CD4-positive, alpha-beta T cell (primary cell): Measurements from ENCODE around the gene TEKT3. TPM values are rescaled to one million over a fixed set of nuclear protein-coding genes. Genes with fewer than 3 reads are reported as not detected.

Experiments used
- ATAC-seq: fragments of 200-7000 bp; cut with Tn5 transposase; one replicate; pipeline ENCODE4 v1.10.0; 2022; ENCODE audit warnings: mild to moderate bottlenecking; ENCODE audit not compliant: poor library complexity
- CTCF ChIA-PET: fragments of 350-600 bp; sonication (Branson Sonifier 250); formaldehyde crosslinking; loops from one replicate; lab custom pipeline; 2021; ENCODE audit warnings: antibody characterized with exemption, inconsistent platforms; lab: Charles Lee
- POLR2A ChIA-PET: fragments of 350-600 bp; sonication (Branson Sonifier 250); formaldehyde crosslinking; loops from one replicate; lab custom pipeline; 2021; ENCODE audit warnings: antibody characterized with exemption, inconsistent platforms; lab: Charles Lee
- DNase-seq, 14 experiments: peaks; one replicate each; pipeline ENCODE4 v3.0.0-alpha.2; 2013 to 2020; ENCODE audit warnings: mixed read lengths in 2 of 14
- H3K27ac ChIP-seq, 2 donors: one replicate each; pipeline versions ENCODE4 v1.5.1 to v1.7.0; 2013; ENCODE audit warnings: low read length in 2 of 2, low read depth in 1 of 2, mild to moderate bottlenecking in 1 of 2
- H3K27me3 ChIP-seq, 2 experiments: 1 replicate in 1 of 2; 2 replicates in 1 of 2; pipeline versions ENCODE4 v1.6.1 to v1.7.0; 2013; ENCODE audit warnings: low read length in 2 of 2, control low read depth in 1 of 2, mild to moderate bottlenecking in 1 of 2, moderate library complexity in 1 of 2; ENCODE audit not compliant: insufficient read depth in 2 of 2, control insufficient read depth in 1 of 2
- H3K36me3 ChIP-seq: one replicate; pipeline ENCODE4 v1.6.1; 2013; ENCODE audit warnings: low read length, control low read depth; ENCODE audit not compliant: insufficient read depth
- H3K4me1 ChIP-seq: one replicate; pipeline ENCODE4 v1.6.1; 2013; ENCODE audit warnings: low read length, control low read depth; ENCODE audit not compliant: insufficient read depth
- H3K4me3 ChIP-seq: one replicate; pipeline ENCODE4 v1.5.1; 2013; ENCODE audit warnings: mild to moderate bottlenecking, low read length, moderate library complexity
- H3K9me3 ChIP-seq, 2 experiments: 1 replicate in 1 of 2; 2 replicates in 1 of 2; pipeline versions ENCODE4 v1.6.1 to v1.7.0; 2013; ENCODE audit warnings: low read length in 2 of 2, mild to moderate bottlenecking in 2 of 2, control low read depth in 1 of 2, moderate library complexity in 1 of 2; ENCODE audit not compliant: control insufficient read depth in 1 of 2, insufficient read depth in 1 of 2
- H3K27ac Mint-ChIP-seq: one replicate; pipeline ENCODE4 v1.8.0; 2020; ENCODE audit warnings: mixed read lengths
- H3K27me3 Mint-ChIP-seq: one replicate; pipeline ENCODE4 v1.8.0; 2021; ENCODE audit warnings: mixed read lengths
- H3K36me3 Mint-ChIP-seq: one replicate; pipeline ENCODE4 v1.8.0; 2021; ENCODE audit warnings: low read depth, mixed read lengths
- H3K4me1 Mint-ChIP-seq: one replicate; pipeline ENCODE4 v1.8.0; 2021; ENCODE audit warnings: low read depth, mixed read lengths
- H3K4me3 Mint-ChIP-seq: one replicate; pipeline ENCODE4 v1.8.0; 2020; ENCODE audit warnings: mild to moderate bottlenecking, mixed read lengths
- H3K9me3 Mint-ChIP-seq: one replicate; pipeline ENCODE4 v1.8.0; 2020; ENCODE audit warnings: mixed read lengths
- intact Hi-C, 2 experiments: fragments of 100-400 bp; cut with DNase I in 1 of 2; cut with micrococcal nuclease in 1 of 2; formaldehyde crosslinking; loops; one replicate each; pipeline versions ENCODE4 v1.15.1 to v1.9.0; 2023 to 2025; cut with DNase I, micrococcal nuclease
- total RNA-seq, 174 experiments: library from RNA in 2 of 174; stranded (reverse) in 2 of 174; gene quantifications; one replicate each; pipeline ENCODE4 v1.2.3 and lab custom pipeline; 2021 to 2026
- TF ChIP-seq, protein P1 (sequence below): fragments of 200-600 bp; IDR thresholded peaks from one replicate; pipeline ENCODE4 v1.8.0; 2022; ENCODE audit warnings: antibody characterized with exemption, mild to moderate bottlenecking

TEKT3 gene
- total RNA-seq, 2 experiments from 2014 or later, result not detected

DNA sequence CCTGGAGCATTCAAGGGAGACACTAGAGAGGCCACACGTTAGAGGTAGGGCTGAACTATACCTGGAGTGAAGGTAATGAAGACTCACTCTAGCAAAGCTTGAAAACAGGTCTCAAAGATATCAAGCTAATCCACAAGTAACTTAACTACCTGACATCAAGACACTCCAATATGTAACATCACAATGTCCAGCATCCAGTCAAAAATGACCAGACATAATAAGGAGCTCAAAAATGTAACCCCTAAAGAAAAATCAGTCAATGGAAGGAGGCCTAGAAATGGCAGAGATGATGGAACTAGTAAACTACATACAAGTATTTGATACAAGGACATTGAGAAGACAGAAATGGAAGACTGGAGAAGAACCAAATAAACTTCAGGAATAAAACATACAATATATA lies 6.0 kb downstream of the TEKT3 start:
- peaks cover 17% of the 10 kb centered on the region for H3K9me3 Mint-ChIP-seq
- DNase-seq, result no peak
- H3K4me3 ChIP-seq, result no peak overlapping the region
- no peak overlapping the region for H3K27ac Mint-ChIP-seq
- ATAC-seq, result no peak
- H3K36me3 ChIP-seq, result no peaks in the 10 kb centered on the region
- intact Hi-C loops, result no loop called here
- H3K4me1 ChIP-seq, result no peaks in the 10 kb centered on the region
- no peaks in the 10 kb centered on the region for H3K36me3 Mint-ChIP-seq
- no peaks in the 10 kb centered on the region for H3K4me1 Mint-ChIP-seq
- H3K27me3 ChIP-seq, result peaks cover 17 to 32% of the 10 kb centered on the region in 2 experiments
- CTCF ChIA-PET, result no interaction called here
- TF ChIP-seq, protein P1, sequence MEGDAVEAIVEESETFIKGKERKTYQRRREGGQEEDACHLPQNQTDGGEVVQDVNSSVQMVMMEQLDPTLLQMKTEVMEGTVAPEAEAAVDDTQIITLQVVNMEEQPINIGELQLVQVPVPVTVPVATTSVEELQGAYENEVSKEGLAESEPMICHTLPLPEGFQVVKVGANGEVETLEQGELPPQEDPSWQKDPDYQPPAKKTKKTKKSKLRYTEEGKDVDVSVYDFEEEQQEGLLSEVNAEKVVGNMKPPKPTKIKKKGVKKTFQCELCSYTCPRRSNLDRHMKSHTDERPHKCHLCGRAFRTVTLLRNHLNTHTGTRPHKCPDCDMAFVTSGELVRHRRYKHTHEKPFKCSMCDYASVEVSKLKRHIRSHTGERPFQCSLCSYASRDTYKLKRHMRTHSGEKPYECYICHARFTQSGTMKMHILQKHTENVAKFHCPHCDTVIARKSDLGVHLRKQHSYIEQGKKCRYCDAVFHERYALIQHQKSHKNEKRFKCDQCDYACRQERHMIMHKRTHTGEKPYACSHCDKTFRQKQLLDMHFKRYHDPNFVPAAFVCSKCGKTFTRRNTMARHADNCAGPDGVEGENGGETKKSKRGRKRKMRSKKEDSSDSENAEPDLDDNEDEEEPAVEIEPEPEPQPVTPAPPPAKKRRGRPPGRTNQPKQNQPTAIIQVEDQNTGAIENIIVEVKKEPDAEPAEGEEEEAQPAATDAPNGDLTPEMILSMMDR, result no peak
- peaks cover 57% of the 10 kb centered on the region for H3K27me3 Mint-ChIP-seq
- H3K4me3 Mint-ChIP-seq, result no peak overlapping the region
- peaks cover 10 to 17% of the 10 kb centered on the region in 2 experiments for H3K9me3 ChIP-seq
- H3K27ac ChIP-seq, result no peak overlapping the region
- POLR2A ChIA-PET, result no interaction called here

DNA sequence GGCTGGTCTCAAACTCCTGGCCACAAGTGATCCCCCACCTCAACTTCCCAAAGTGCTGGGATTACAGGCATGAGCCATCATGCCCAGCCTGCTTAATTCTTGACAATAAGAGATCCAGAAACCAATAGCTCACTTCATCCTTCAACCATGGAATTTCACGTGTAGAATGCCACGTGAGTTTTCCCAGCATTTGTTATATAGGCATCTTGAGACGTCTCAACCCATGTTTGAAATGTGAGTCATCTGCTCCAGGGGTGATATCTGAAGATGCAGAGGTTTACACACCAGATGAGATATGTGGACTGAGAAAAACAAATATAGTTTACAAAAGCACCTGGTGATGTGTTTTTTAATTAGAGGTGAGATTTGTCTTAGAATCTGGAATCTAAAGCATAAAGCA lies 7.1 kb downstream of the TEKT3 start:
- DNase-seq (no peak), ATAC-seq (no peak)
- no peak overlapping the region for H3K4me3 ChIP-seq
- H3K4me1 ChIP-seq, result no peaks in the 10 kb centered on the region
- H3K4me3 Mint-ChIP-seq, result no peak overlapping the region
- no peaks in the 10 kb centered on the region for H3K36me3 Mint-ChIP-seq
- ChIA-PET POLR2A (no interaction called here), CTCF (no interaction called here)
- TF ChIP-seq, protein P1, result no peak
- intact Hi-C loops, result no loop called here
- H3K4me1 Mint-ChIP-seq, result no peaks in the 10 kb centered on the region
- peaks cover 45% of the 10 kb centered on the region for H3K27me3 Mint-ChIP-seq
- H3K9me3 ChIP-seq, result peaks cover 10 to 17% of the 10 kb centered on the region in 2 experiments
- H3K27ac Mint-ChIP-seq, result no peak overlapping the region
- no peaks in the 10 kb centered on the region for H3K36me3 ChIP-seq
- peaks cover 14 to 20% of the 10 kb centered on the region in 2 experiments for H3K27me3 ChIP-seq
- peaks cover 17% of the 10 kb centered on the region for H3K9me3 Mint-ChIP-seq
- H3K27ac ChIP-seq, result no peak overlapping the region

DNA sequence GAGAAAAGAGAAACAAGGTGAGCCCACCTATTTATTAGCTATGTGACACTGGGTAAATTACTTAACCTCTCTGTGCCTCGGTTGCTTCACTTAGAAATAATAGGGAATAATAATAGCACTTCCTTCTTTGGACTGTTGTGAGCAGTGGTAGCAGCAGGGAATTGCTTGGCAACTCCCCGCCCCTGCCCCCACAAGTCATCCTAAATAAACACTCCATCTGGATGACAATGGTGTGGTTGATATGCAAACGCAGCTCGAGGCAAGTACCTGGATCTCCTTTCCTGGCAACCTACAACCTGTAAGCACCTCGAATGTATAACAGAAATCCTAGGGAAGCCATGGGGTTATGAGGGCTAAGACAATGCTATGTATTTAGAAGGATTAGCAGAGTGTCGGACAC lies 9.1 kb downstream of the TEKT3 start:
- no peak overlapping the region for H3K4me3 Mint-ChIP-seq
- peaks cover 15% of the 10 kb centered on the region for H3K9me3 Mint-ChIP-seq
- intact Hi-C loops, result no loop called here
- no peak for ATAC-seq
- H3K36me3 Mint-ChIP-seq, result no peaks in the 10 kb centered on the region
- no peak overlapping the region for H3K4me3 ChIP-seq
- no peak overlapping the region for H3K27ac ChIP-seq
- H3K27me3 Mint-ChIP-seq, result peaks cover 35% of the 10 kb centered on the region
- H3K27ac Mint-ChIP-seq, result no peak overlapping the region
- ChIA-PET POLR2A (no interaction called here), CTCF (no interaction called here)
- no peak for DNase-seq
- H3K36me3 ChIP-seq, result no peaks in the 10 kb centered on the region
- H3K4me1 Mint-ChIP-seq, result no peaks in the 10 kb centered on the region
- peaks cover 14 to 16% of the 10 kb centered on the region in 2 experiments for H3K27me3 ChIP-seq
- TF ChIP-seq, protein P1, result no peak
- no peaks in the 10 kb centered on the region for H3K4me1 ChIP-seq
- H3K9me3 ChIP-seq, result peaks cover under 1 to 17% of the 10 kb centered on the region in 2 experiments
